ENCODE data around the gene KRTAP5-9.
"Not testable (repeated sequence)": the region's sequence is repeated elsewhere in the genome, so short reads cannot be mapped to it uniquely, and the experiment has no call there.

KRTAP5-9 gene

DNA sequence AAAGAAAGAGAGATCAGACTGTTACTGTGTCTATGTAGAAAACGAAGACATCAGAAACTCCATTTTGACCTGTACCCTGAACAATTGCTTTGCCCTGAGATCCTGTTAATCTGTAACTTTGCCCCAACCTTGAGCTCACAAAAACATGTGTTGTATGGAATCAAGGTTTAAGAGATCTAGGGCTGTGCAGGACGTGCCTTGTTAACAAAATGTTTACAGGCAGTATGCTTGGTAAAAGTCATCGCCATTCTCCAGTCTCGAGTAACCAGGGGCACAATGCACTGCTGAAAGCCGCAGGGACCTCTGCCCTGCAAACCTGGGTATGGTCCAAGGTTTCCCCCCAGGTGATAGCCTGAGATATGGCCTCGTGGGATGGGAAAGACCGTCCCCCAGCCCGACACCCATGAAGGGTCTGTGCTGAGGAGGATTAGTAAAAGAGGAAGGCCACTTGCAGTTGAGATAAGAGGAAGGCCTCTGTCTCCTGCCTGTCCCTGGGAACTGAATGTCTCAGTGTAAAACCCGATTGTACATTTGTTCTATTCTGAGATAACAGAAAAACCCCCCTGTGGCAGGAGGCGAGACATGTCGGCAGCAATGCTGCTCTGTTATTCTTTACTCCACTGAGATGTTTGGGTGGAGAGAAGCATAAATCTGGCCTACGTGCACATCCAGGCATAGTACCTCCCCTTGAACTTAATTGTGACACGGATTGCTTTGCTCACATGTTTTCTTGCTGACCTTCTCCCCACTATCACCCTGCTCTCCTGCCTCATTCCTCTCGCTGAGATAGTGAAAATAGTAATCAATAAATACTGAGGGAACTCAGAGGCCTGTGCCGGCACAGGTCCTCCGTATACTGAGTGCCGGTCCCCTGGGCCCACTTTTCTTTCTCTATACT lies 13.3 kb upstream of the KRTAP5-9 start:
- DNase-seq, result not testable (repeated sequence)

DNA sequence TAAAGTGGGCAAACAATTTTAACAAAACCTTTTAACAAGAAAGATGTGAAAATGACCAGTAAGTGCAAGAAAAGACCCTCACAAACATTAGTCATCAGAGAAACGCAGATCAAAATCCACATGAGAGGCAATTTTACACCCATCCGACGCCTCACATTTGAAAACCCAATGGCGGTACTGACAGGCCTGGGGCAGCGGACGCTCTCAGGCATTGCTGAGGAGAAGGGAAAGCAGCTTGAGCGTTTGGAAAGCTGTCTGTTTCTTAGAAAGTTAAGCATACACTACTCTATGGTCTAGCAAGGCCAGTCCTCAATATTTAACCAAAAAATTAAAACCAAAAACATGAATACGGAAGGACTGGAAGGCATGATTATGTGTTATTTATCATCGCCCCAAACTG lies 12.4 kb upstream of the KRTAP5-9 start:
- no peak for DNase-seq

DNA sequence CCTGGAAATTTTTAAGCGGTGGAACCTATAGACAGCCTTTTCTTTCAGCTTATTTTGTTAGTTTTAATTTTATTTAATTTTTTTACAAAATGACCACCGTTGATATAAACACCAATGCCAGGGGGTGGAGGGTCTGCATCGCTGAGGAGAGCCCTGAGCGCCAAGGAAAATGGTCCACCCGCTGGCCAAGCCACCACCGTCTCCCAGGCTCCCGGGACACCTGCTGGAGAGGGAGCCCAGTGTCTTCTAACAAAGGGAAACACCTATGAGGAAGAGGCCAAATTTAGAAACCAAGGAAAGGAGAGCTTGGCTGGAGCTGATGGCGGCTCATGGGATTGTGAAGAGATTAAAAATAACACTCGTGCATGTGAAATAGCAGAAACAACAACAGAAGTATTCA lies 10.7 kb upstream of the KRTAP5-9 start:
- DNase-seq, result no peak

DNA sequence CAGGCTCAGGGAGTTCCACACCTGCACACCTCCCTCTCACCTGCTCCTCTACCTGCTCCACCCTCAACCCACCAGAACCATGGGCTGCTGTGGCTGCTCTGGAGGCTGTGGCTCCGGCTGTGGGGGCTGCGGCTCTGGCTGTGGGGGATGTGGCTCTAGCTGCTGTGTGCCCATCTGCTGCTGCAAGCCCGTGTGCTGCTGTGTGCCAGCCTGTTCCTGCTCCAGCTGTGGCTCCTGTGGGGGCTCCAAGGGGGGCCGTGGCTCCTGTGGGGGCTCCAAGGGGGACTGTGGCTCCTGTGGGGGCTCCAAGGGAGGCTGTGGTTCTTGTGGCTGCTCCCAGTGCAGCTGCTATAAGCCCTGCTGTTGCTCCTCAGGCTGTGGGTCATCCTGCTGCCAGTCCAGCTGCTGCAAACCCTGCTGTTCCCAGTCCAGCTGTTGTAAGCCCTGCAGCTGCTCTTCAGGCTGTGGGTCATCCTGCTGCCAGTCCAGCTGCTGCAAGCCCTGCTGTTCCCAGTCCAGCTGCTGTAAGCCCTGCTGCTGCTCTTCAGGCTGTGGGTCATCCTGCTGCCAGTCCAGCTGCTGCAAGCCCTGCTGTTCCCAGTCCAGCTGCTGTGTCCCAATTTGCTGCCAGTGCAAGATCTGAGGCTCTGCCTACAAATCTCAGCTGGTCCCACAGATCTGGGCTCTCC lies 10.1 kb upstream of the KRTAP5-9 start, which contains the start of gene KRTAP5-8:
TSS of gene KRTAP5-8 (plus strand) at position 49 of the 689 bp plus-strand sequence. CDS start at position 80, 31 bp downstream.
- DNase-seq, result not testable (repeated sequence)

DNA sequence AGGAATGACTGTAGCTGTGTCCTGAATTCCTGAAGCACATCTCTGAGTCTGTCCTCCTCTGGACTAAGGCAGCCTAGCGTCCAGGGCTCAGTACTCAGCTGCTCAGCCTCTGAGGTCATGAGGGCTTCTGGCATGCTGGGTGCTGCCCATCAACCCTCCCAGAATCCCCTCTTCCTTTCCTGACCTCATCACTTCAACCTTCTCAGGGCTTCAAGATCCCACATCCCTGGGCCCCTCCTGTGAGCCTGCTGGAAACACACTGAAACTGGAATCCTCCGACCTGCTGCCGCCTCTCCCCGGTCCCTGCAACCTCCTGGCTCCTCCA lies 9.6 kb upstream of the KRTAP5-9 start:
- no peak for DNase-seq

DNA sequence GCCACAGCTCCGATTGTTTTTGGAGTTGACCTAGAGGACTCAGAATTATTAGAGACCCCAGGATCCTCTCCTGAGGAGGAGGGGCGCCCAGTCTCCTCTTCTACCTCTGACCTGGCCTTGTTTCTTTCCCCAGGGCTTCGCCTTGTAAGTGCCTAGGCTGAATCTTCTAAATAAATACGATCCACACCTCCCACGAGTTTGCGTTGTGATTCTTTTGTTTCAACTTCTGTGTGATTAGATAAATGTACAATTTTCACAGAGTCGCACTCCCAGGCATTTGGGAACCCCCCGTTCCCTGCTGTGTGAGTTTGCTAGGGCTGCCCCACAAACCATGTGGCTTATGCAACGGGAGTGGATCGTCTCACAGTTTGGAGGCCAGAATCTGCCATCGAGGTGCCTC lies 9.2 kb upstream of the KRTAP5-9 start:
- DNase-seq, result no peak

DNA sequence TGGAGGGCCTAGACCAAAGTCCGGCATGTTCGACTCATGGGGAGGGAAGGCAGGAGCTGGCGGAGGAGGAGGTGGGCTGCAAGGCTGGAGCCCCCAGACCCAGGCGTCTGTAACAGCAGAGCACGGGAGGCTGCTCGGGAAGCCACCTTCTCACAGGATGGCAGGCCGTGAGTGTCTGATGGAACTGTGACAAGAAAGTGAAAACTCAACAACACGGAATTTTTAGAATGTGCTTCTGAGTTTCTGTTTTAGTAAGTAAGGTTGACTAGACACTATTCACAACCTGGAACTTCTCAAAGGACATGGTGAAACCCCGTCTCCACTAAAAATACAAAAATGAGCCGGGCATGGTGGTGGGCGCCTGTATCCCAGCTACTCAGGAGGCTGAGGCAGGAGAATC lies 8.2 kb upstream of the KRTAP5-9 start:
- DNase-seq, result not testable (repeated sequence)

DNA sequence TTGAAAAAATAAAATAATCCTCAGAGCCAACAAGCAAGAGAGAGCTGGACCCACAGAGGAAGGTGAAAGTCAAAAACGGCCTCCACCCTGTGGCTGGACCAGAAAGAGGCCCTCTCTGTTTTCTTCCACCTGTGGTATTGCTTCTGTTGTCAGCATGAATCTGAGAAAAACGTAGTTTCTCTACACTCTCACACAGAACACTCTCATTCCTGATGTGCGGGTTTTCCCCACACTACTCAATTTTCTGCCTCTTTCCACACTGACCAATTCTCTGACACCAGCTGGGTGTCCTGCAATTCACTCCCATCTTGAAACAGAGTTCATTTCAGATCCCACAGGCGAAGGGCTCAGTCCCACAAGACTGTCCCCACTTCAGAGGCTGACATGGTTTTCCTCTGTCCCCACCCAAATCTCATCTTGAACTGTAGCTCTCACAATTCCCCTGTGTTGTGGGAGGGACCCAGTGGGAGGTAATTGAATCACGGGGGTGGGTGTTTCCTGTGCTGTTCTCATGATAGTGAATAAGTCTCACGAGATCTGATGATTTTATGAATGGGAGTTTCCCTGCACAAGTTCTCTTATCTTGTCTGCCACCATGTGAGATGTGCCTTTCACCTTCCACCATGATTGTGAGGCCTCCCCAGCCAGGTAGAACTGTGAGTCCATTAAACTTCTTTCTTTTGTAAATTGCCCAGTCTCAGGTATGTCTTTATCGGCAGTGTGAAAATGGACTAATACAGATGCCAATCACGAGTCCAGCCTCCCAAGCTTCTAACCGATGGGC lies 7.5 kb upstream of the KRTAP5-9 start:
- DNase-seq, result not testable (repeated sequence)

DNA sequence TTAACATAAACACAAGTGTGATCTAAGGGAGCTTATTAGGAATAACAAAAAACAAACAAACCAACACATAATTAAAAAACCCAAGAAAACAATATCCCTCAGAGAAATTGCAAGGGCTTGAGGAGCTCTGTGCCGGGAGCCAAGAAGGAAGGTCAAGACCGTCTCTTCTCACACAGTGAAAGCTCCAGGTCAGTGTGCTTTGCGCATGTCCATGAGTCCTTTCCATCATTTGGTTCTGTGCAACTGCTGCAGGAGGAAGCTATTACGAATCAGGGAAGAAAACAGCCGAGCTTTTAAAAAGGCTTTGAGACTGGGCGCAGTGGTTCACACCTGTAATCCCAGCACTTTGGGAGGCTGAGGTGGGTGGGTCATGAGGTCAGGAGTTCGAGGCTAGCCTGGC lies 5.8 kb upstream of the KRTAP5-9 start:
- DNase-seq, result no peak

DNA sequence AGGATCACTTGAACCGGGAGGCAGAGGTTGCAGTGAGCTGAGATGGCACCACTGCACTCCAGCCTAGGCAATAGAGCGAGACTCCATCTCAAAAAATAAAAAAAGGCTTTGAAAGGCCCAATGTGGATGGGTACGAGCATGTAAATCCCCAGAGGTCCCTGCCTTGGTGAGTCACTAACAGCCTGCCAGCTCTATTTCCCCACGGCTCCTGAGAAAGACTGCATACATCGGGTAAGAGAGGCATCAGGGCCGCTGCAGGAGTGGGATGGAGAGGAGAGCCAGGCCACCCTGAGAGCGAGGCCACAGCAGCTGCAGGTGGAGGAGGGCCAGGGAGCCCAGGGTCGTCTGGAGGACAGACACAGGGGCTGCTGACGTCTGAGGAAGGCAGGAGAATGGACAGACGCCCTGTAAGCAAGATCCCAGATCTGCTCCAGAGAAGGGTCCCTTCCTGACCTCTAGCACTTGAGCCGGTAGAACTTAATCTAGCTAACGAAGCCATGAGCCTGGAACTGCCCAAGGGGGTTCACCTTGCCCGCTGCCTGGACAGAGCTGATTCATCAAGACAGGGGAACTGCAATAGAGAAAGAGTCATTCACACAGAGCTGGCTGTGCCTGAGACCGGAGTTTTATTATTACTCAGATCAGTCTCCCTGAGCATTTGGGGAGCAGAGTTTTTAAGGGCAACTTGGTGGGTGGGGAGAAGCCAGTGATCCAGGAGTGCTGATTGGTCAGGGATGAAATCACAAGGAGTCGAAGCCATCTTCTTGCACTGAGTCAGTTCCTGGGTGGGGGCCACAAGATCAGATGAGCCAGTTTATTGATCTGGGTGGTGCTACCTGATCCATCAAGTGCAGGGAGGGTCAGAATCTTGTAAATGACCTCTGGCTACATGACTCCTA lies 5.1 kb upstream of the KRTAP5-9 start:
- no peak for DNase-seq

DNA sequence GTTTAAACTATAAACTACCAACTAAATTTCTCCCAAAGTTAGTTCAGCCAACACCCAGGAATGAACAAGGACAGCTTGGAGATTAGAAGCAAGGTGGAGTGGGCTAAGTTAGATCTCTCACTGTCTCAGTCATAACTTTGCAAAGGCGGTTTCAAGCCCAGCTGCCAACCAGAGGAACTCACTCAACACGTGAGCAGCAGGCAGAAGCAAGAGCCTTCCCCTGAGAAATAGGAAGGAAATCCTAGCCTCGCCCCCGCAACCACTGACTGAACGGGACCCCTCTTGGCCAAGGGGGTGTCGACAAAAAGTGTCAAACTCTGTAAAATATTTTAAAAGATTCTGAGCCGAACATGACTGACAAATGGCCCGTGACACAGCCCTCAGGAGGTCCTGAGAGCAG lies 4.4 kb upstream of the KRTAP5-9 start:
- DNase-seq, result no peak

DNA sequence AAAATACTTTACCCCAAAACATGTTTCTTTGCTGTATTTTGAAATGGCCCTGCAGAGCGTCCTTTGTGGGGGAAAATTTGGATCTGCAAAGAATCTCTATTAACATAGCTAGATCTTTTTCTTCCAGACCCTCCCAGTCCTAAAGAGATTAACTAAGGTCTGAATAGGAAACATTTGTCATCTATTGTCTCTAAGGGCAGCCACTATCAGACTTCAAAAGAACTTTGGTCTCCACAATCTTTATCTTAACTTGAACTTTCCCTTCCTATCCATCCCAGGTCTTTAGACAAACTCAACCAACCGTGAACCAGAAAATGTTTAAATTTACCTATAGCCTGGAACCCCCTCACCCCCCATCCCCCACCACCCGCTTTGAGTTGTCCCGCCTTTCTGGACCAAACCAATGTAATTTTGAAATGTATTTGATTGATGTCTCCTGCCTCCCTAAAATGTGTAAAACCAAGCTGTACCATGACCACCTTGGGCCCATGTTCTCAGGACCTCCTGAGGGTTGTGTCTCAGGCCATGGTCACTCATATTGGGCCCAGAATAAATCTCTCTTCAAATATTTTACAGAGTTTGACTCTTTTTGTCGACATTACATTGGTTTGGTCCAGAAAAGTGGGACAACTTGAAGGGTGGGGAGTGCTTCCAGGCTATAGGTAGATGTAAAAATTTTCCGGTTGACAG lies 3.5 kb upstream of the KRTAP5-9 start:
- DNase-seq, result no peak

DNA sequence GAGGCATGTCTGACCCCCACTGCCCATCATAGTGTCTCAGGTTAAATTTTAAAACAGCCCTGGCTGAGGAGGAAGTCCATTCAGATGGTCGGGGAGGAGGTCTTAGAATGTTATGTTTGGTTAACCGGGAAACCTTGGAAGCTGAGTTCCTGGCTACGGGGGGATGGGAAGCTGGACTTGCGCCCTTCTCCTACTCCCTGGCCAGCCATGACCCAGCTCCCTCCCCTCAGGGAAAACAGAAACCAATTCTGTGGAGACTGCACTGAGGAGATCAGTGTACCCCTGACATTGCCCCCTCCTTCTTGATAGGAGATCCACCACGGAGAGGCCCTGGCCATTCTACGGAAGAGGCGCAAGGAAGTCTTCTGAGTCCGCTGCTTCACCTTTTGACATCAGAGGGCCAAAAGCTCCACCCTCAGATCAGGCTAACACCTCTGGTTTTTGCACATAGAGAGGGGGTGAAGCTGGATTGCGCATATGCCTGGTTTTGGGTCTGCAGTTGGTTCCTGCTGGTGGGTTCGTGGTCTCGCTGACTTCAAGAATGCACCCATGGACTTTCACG lies 2.7 kb upstream of the KRTAP5-9 start:
- no peak for DNase-seq

DNA sequence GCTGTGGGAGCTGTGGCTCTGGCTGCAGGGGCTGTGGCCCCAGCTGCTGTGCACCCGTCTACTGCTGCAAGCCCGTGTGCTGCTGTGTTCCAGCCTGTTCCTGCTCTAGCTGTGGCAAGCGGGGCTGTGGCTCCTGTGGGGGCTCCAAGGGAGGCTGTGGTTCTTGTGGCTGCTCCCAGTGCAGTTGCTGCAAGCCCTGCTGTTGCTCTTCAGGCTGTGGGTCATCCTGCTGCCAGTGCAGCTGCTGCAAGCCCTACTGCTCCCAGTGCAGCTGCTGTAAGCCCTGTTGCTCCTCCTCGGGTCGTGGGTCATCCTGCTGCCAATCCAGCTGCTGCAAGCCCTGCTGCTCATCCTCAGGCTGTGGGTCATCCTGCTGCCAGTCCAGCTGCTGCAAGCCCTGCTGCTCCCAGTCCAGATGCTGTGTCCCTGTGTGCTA lies 514 bp downstream of the KRTAP5-9 start:
- no peak for DNase-seq

DNA sequence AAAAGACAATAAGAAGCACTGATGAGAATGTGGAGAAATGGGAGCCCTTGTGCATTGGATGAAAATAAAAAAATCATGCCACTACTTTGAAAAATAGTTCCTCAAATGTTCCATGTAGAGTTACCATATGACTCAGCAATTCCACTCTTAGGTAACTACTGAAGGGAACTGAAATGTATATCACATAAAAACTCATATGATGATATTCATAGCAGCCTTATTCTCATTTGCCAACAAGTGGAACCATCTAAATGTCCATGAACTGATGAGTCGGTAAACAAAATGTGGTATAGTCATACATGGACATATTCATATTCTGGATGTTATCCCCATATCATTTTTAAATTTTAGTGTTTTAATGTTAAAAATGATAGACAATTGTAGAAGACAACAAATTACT lies 3.5 kb downstream of the KRTAP5-9 start:
- DNase-seq, result no peak

DNA sequence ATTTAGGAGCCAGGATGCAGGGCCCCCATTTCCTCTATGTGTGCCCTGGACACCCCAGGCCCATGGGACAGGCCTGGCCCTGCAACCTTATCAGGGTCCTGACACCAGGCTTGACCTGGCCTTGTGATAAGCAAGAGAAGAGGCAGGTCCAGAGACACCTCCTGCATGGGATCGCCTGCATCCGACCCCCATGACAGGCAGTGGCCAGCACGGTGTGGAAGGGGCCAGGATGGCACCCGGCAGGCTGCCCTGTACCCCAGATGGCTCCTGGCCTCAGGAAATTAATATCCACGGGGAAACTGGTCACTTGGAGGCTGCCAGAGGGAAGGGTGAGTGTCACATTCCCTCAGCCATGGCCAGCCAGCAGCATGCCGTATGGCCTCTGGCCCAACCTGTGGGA lies 6.8 kb downstream of the KRTAP5-9 start:
- no peak for DNase-seq

DNA sequence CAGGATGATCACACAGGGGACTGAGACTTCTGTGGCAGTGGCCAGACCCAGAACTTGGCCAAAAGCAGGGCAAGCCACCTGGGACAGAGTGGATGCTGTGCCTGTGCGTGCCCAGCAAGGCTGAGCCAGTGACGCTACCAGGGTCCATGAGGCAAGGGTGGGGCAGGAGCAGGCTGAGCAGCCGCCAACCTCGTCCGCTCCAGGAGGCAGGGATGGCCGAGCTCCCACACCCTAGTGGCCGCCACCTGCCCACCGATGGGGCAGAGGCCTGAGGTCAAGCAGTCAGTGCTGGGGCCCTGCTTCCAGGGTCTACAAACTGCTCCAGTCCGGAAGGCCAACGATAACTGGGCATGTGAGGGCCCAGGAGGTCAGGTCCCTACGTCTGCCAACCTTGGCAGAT lies 7.3 kb downstream of the KRTAP5-9 start:
- DNase-seq, result no peak

DNA sequence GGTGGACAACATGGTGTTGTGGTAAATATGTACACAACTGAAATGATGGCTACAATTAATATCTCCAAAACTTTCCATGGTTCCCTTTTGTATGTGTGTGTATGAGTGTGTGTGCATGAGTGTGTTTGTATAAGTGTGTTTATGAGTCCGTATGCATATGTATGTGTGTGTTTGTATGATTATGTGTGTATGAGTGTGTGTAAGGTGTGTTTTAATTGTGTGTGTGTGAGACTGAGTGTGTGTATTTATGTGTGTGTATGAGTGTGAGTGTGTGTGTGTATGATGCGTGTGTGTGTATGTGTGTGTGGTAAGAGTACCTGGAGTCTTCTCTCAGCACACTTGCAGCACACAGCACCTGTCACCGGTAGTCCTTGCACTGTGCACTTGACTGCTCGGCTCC lies 7.8 kb downstream of the KRTAP5-9 start:
- no peak for DNase-seq

DNA sequence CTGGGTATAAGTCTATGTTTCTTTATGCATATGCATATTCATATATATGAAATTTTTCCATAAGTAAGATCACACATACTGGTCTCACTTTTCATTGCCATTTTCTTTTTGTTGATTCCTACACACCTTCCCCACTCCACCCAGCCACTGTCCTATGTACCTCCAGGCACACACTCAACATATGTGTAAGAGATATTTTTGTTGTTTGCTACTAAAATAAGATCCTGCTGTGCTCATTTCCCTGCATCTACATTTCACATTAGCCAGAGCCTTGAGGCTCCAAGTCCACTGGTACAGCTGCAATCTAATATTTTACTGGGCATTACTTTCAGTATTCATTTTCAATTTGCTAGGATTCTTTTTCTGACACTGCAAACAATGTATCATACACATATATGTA lies 9.0 kb downstream of the KRTAP5-9 start:
- DNase-seq, result no peak

DNA sequence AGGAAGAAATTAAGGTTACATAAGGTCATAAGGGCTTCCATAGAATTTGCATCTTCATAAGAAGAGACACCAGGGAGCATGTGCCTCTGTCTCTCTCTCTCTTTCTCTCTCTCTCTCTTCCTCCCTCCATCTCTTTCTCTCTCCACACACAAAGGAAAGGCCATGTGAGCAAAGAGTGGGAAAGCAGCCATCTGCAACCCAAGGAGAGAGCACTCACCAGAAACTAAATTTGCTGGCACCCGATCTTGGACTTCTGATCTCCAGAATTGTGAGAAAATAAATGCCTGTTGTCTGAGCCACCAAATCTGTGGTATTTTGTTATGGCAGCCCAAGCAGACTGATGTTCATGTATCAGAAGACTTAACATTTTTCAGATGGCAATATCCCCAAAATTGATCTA lies 10.8 kb downstream of the KRTAP5-9 start:
- no peak for DNase-seq

DNA sequence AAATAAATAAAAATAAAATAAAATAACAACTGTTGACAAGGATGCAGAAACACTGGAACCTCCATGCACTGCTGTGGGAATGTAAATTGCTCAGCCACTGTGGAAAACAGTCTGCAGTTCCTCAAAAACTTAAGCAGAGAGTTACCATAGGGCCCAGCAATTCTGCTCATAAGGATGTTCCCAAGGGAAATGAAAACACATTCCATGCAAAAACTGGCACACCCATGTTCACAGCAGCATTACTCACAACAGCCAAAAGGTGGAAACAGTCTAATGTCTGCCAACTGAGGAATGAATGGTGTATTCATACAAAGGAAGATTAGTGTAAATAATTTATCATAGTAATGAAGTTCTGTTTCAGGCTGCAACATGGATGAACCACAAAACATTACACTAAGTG lies 13.9 kb downstream of the KRTAP5-9 start:
- DNase-seq, result no peak

DNA sequence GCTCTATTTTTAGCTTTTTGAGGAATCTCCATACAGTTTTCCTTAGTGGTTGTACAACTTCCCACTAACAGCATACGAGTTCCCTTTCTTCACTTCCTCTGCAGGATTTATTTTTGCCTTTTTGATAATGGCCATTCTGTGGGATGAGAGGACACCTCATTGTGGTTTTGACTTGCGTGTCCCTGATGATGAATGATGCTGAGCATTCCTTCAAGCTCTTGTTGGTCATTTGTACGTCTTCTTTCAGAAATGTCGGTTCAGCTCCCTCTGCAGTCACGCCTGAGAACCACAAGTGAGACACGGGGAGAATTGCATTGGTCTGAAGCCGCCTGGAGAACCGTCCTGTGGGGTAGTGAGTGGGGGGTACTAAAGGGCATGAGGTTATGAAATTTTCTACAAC lies 15.2 kb downstream of the KRTAP5-9 start:
- no peak for DNase-seq

Measured in NCI-H146 (cell line).